Hepatic stellate cell (primary cell): ENCODE results near the gene LRRC8A.
A peak's percentile ranks its signal among the peaks of the same experiment; 100 is the strongest.
"Not testable (repeated sequence)": the region's sequence is repeated elsewhere in the genome, so short reads cannot be mapped to it uniquely, and the experiment has no call there.

Experiments used
- DNase-seq: peaks from one replicate; pipeline ENCODE4 v3.0.0; 2011; ENCODE audit warnings: low spot score

LRRC8A gene

DNA sequence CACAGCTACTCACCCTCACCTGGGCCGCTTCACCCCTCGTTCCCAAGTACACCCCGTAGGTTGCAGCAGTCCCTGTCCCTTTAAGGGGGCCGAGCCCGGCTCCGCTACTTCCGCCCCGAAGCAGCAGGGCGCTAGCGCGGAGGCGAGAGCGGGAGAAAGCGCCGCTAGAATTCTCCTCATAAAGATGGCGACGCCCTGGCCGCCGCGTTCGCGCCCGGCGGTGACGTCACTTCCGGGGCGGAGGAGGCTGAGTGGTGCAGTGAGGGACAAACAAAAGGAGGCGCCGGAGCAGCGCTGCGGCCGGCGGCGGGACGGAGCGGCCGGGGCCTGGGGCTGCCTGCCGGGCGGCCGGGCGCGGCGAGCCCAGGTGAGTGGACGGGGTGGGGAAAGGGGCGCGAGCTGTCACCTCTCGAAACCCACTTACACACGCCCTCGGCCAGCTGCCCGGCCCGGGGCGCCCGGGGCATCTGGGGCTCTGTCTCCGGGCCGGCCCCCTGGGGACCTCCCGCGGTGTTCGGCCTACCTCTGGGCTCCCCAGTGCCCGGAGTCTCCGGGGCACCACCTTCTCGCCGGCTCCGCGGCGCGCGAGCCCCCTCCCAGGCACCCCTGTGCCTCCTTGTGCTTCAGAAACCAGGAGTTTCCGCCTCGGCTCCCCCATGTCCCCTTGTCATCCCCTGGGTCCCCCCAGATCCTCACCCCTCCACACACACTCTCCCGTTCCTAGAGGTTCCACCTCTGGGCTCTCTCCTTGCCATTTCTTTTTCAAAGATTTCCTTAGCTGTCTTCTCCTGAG is at the start of gene LRRC8A, which contains the start of gene KYAT1:
TSS of gene LRRC8A (plus strand) at position 250 of the 793 bp plus-strand sequence. CDS start 25,032 bp downstream, outside the sequence.
TSS of gene KYAT1 (minus strand) at position 67 of the 793 bp plus-strand sequence. CDS start 36,545 bp downstream, outside the sequence.
- peak; percentile 97 for DNase-seq

DNA sequence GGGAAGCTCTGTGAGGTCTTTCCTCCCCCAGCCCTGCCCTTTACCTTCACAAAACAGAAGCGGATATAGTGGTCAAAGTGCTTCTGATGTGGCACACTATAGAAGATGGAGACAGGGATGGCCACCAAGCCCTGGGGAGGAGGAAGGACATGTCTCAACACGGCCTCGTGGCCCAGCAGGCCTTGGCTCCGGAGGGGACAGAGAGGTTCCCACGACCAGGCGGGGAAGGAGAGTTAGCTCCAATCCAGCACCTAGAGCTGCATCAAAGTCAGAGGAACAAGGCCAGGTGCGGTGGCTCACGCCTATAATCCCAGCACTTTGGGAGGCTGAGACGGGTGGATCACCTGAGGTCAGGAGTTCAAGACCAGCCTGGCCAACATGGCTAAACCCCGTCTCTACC is 48.2 kb upstream of the LRRC8A start:
- DNase-seq = no peak

DNA sequence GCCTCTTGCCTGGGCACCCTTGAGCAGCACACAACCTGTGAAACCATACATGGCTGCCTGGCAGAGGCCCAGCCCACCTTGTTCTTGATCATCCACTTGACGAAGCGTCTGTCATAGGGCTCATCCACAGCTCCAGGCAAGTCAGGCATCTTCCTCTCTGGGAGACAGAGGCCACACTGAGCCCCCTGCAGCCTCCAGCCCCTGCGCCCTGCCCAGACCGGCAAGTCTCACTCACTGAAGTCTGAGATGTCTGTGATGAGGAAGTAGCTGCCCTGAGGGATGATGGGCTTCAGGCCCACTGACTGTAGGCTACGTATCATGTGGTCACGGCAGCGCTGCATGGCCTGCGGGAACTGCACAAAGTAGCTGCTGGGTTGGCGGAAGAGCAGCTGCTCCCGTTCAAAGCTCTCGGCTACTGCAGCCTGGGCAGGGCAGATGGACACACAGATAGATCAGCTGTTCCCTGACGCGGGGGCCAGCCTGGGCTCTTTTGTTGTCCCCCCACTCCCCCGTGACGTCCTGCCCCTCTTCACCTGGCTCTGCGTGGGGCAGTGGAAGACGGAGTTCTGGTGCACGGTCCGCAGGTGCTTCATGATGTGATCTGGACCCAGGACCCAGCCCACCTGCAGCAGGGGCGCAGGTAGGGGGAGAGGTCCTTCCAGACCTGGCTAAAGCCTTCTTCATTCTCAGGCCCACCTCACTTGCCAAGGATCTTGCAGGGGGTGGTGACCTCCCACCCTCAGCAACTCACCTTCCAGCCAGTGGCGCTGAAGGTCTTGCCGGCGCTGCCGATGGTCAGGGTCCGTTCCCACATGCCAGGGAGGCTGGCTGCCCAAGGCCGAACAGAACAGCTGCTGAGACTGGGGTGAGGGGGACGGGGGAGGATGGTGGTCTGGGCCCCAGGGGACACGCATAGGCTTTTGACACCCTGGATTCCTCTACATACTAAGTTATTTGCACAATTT is 46.4 kb upstream of the LRRC8A start:
- no peak for DNase-seq

DNA sequence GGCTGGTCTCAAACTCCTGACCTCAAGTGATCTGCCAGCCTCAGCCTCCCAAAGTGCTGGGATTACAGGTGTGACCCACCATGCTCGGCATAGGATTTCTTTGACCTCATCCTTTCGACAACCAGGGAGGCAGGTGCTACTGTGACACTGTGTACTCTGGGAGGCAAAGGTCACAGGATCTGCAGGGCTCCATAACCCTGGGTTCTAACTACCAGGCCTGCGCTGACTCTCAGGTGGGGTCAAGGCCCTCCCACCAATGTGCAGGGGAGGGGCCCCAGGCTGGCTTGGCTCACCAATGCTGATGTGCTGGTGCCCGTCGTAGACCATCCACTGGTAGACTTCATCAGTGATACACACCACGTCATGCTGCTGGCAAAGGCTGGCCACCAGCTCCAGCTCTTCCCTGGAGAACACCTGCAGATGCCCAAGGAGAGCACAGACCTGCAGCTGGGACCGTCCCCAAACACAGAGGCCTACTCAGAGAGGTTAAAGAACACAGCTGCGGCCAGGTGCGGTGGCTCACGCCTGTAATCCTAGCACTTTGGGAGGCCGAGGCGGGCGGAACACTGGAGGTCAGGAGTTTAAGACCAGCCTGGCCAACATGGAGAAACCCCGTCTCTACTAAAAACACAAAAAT is 45.3 kb upstream of the LRRC8A start:
- DNase-seq = no peak

DNA sequence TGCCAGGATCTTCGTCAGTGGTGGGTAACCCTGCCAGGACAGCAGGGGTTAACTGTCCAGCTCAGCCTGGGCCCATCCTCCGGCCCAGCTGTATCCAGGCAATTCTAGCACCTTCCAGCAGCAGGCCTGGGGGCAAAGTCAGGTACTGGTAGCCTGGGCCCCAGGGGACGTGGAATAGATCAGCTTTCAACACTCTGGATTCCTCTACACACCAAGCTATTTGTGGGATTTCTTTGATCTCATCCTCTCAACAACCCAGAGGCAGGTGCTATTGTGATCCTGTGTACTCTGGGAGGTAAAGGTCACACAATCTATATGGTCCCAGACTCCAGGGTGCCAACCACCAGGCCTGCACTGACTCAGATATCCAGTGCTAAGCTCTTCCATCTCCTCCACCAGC is 43.6 kb upstream of the LRRC8A start:
- no peak for DNase-seq

DNA sequence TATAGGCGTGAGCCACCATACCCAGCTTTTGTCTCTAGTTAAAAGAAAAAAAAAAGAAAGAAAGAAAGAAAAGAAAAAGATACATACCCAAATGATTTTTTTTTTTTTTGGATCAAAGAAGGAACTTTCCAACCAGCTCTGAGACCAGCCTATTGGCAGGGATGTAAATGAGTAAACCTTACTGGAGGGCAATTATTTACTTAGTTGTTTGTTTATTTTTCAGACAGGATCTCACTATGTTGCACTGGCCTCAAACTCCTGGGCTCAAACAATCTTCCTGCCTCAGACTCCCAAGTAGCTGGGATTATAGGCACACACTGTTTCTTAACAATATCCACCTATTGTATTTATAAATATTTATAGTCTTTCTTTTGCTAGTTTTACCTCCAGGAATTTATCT is 41.4 kb upstream of the LRRC8A start:
- no peak for DNase-seq

DNA sequence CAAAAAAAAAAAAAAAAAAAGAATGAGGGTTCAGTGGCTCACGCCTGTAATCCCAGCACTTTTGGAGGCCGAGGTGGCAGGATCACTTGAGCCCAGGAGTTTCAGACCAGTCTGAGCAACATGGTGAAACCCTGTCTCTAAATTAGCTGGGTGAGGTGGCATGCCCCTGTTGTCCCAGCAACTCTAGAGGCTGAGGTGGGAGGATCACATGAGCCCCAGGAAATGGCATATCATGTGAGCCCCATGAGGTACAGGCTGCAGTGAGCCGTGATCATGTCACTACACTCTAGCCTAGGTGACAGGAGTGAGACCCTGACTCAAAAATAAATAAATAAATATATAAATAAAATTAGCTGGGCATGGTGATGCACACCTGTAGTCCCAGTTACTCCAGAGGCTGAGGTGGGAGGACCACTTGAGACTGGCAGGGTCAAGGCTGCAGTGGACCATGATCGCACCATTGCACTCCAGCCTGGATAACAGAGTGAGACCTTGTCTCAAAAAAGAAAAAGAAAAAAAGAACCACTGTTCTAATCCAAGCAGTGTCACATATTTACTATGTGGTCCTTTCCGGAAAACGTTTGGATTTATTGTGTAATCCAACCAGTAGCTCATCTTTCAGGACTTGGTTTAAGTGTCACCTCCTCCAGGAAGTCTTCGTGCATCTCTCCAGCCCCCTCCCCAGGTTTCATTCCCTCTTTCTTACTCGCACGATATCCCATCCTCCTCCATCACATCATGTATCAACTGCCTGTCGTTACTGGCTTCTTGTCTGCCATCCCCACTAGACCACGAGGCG is 40.0 kb upstream of the LRRC8A start:
- no peak for DNase-seq

DNA sequence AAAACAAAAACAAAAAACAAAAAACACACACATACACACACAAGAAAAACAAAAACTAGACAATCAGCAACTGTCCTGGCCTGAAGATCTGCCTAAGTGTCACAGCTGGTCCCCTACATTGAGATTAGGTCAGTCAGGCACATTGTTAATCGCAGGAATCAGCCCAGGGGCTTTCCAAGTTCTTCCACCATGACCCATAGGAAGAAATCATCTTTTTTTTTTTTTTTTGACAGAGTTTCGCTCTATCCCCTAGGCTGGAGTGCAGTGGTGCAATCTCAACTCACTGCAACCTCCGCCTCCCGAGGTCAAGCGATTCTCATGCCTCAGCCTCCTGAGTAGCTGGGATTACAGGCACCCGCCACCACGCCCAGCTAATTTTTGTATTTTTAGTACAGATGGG is 38.8 kb upstream of the LRRC8A start:
- not testable (repeated sequence) for DNase-seq

DNA sequence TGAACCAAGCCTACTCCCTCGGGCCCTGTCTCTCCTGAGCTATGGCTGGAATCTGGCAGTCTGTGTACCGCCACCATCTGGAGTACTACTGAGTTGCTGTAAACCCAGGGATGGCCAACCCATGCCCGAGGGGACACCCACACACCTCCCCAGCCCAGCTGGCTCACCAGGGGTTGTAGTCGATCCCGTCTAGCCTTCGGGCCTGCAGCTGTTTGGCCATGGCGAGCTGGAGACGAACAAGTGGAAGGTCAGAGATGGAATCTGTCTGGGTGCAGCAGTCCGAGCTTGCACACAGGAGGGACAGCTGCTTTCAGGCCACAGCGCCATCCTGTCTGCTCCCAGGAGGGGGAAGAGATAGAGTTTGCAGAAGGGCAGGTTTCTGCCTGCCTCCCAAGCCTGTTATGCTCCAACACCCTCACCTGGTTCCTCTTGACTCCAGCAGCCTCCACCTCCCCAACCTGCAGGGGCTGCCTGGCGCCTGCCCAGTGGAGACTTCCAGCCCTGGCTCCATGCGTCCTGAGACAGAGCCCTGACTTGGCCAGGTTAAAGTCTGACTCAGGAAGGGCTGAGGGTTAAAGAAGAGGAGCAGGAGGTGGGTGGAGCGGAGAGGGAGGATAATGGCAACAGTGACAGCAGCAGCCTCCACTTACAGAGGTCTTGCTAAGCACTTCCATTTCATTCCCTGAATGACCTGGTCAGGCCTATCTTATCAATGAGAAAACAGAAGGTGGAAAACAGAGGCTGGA is 36.6 kb upstream of the LRRC8A start:
- peak; percentile 58 for DNase-seq

DNA sequence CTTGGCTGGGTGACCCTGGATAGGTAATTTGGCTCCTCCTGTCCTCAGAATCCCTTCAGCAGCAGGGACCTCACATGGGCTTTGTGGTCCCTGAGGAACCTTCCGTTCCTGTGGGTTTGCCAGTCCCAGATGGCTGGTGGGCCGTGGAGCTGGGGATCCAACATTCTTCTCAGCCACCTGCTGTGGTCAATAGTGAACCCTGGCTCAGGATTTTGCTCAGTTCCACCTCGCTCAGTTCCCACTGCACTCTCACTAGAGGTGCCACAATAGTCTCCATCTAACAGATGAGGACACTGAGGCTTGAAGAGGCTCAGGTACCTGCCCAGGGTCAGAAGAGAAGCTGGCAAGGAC is 35.3 kb upstream of the LRRC8A start:
- no peak for DNase-seq

DNA sequence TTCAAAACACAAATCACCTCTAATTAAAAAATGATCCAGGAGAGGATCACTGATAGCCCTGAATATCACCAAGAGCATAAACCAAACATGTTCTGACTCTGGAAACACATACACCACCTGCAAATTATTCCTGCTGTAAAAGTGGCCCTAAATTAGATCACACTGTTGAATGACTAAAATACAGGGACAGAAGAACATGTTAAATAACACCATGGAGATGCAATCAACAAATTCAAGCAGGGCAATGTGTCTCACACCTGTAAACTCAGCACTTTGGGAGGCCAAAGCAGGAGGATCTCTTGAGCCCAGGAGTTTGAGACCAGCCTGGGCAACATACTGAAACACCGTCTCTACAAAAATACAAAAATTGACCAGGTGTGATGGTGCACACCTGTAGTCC is 34.1 kb upstream of the LRRC8A start:
- DNase-seq = no peak

DNA sequence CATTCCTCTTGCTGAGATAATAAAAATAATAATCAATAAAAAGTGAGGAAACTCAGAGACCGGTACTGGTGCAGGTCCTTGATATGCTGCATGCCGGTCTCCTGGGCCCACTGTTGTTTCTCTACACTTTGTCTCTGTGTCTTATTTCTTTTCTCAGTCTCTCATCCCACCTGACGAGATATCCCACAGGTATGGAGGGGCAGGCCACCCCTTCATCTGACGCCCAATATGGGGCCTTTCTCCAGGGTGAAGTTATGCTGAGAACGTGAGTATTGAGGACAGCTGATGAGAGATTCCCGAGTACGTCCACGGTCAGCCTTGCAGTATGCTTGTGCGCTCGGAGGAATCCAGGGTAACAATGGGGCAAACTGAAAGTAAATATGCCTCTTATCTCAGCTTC is 30.9 kb upstream of the LRRC8A start:
- not testable (repeated sequence) for DNase-seq

DNA sequence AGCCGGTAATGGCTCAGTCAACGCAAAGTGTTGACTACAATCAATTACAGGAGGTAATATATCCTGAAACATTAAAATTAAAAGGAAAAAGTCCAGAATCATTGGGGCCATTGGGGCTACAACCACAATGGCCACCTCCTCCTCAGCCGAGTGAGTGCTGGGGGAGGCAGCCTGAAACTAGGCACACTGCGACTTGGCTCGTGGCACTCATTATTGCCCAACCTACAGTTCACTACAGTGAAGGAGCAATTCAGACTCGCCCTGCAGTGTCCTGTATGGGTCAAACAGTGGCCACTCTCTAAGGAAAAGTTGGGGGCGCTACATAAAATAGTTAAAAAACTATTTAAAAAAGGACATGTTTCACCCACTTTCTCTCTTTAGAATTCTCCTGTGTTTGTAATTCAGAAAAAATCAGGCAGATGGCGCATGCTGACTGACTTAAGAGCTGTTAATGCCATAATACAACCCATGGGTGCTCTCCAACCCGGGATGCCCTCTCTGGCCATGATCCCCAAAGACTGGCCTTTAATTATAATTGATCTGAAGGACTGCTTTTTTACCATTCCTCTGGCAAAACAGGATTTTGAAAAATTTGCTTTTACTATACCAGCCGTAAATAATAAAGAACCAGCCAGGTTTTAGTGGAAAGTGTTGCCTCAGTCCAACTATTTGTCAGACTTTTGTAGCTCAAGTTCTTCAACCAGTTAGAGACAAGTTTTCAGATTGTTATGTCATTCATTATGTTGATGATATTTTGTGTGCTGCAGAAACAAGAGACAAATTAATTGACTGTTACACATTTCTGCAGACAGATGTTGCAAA is 29.9 kb upstream of the LRRC8A start:
- not testable (repeated sequence) for DNase-seq

DNA sequence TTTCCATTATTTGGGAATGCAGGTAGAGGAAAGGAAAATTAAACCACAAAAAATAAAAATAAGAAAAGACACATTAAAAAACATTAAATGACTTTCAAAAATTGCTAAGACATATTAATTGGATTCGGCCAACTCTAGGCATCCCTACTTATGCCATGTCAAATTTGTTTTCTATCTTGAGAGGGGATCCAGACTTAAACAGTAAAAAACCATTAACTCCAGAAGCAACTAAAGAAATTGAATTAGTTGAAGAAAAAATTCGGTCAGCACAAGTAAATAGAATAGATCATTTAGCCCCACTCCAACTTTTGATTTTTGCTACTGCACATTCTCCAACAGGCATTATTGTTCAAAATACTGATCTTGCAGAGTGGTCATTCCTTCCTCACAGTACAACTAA is 29.3 kb upstream of the LRRC8A start:
- not testable (repeated sequence) for DNase-seq

DNA sequence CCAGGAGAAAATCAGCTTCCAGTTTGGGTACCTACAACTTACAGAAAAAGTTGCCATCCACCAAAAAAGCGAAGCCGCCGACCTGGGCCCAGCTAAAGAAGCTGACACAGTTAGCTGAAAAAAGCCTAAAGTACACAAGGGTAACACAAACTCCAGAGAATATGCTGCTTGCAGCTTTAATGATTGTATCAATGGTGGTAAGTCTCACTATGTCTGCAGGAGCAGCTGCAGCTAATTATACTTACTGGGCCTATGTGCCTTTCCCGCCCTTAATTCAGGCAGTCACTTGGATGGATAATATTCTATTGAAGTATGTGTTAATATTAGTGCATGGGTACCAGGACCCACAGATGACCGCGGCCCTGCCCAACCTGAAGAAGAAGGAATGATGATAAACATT is 27.5 kb upstream of the LRRC8A start:
- not testable (repeated sequence) for DNase-seq

DNA sequence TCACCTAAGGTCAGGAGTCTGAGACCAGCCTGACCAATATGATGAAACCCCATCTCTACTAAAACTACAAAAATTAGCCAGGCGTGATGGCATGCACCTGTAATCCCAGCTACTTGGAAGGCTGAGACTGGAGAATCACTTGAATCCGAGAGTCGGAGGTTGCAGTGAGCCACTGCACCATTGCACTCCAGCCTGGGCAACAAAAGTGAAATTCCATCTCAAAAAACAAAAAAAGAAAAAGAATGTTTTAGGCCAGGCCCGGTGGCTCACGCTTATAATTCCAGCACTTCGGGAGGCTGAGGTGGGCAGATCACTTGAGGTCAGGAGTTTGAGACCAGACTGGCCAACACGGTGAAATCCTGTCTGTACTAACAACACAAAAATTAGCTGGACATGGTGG is 23.5 kb upstream of the LRRC8A start:
- DNase-seq = not testable (repeated sequence)

DNA sequence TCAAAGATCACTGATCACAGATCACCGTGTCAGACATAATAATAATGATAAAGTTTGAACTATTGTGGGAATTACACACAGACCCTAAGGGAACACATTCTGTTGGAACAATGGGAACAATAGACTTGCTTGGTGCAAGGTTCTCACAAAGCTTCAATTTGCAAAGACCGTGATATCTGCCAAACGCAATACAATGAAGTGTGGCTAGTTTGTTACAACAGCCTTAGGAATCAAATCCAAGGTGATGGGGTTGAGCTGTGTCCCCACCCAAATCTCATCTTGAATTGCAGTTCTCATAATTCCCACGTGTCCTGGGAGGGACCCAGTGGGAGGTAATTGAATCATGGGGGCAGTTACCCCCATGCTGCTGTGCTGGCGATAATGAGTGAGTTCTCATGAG is 21.0 kb upstream of the LRRC8A start:
- DNase-seq = no peak

DNA sequence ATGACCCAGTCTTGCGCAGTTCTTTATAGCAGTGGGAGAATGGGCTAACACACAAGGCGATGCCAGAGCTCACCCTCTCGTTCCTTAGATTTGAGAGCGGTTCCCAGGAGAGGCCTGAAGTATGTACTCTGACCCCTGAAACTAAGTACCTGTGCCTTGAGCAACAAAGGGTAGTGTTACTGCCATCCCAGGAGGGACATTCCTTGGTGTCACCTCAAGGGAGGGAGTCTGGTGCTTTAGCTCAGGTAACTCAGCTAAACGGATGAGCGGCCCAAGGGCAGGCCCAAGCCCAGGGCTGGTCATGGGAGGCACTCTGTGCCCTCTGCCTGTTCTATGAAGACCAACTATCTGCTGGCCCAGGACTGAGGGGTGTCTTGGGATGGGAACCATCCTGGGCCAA is 20.4 kb upstream of the LRRC8A start:
- DNase-seq = no peak

DNA sequence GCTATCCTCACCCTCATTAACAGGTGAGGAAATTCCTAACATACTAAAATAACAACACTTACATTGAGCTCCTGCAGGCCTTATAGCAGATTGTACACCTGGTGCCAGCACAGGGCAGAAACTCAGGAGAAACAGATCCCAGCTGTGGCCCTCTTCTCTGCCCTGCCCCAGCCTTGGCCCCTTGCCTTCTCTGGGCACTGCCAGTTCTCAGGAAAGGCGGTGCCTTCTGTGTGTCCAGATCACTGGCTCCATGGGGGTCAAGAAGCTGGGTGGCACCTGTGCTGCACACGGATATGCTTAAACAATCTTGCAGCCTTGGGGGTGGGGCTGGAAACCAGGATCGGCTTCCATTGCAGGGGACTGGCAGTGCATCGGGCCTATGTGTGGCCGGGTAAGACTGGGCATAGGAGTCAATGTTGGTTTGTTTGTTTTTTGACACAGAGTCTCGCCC is 19.5 kb upstream of the LRRC8A start:
- DNase-seq = no peak

DNA sequence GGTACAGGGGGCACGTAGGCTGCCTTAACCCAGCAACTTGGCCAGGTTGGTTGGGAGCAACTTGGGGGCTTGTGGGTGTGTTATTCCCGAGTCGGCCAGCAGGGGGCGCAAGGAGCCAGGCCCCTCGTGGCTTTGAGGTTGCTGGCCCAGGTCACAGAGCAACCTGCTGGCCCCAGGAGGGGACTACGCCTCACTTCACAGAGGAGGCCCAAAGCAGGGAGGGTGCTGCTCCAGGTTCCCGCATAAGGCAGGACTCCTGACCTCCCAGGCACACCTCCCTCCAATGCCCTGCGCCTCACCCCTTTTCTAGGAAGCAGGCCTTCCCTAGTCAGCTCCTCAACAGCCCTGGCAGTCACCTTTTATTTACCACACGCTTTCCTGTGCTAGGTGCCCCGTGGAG is 18.3 kb upstream of the LRRC8A start:
- DNase-seq = peak; percentile 67
